Activated T-helper 1 cell treated with Interleukin-2 at 50 U/mL for 16 hours (primary cell): ENCODE results near the gene NKX2-1.
"Not testable (repeated sequence)": the region's sequence is repeated elsewhere in the genome, so short reads cannot be mapped to it uniquely, and the experiment has no call there.

ENCODE experiments used
- DNase-seq: peaks from one replicate; pipeline ENCODE4 v3.0.0-alpha.2; 2020; ENCODE audit warnings: low read depth

NKX2-1 gene

DNA sequence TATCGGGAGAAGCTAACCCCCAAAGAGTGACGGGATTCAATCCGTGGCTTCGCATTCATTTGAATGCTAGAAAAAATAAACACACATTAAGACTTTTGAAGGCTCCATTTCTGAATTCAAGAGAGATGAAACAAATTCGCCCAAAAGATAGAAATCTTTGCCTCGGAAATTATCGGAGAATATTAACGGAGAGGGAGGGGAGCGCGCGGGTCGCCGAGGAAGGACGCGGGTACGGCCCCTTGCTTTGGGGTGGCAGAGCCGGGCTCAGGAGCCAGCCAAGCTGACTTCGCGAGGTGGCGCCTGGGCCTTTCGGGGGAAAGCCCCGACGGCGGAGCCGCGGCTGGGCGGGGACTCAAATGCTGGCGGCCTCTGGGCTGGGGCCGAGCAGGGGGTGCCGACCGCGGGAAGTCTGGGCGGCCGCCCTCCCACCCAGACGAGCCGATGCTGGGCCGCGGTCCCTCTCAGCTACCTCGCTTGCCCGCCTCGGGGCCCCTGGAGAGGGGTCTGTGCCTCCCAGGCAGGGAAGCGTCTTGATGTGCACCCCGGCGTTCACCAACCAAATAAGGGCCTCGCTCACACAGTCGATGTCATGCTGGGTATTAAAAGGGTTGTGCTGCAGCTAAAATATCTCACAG is 14.7 kb downstream of the NKX2-1 start:
- DNase-seq = no peak

DNA sequence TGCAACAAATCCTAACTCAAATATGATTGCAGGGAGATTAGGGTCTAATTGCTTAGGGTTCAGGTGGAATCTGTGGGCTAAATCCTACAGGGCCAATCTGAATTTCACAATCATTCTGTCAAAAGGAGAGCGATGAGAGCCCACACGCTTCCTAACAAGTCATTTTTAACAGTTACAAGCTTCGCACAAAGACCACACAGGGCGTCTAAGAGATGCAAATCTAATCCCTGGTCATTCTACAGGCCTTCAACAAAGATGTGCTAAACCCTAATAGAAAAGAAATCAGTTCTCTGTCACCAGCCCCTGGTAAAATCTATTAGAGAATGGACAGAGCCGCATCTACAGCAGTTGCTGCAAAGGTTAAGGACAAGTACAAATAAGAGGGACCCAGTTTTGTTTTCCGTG is 15.3 kb downstream of the NKX2-1 start:
- DNase-seq = no peak

DNA sequence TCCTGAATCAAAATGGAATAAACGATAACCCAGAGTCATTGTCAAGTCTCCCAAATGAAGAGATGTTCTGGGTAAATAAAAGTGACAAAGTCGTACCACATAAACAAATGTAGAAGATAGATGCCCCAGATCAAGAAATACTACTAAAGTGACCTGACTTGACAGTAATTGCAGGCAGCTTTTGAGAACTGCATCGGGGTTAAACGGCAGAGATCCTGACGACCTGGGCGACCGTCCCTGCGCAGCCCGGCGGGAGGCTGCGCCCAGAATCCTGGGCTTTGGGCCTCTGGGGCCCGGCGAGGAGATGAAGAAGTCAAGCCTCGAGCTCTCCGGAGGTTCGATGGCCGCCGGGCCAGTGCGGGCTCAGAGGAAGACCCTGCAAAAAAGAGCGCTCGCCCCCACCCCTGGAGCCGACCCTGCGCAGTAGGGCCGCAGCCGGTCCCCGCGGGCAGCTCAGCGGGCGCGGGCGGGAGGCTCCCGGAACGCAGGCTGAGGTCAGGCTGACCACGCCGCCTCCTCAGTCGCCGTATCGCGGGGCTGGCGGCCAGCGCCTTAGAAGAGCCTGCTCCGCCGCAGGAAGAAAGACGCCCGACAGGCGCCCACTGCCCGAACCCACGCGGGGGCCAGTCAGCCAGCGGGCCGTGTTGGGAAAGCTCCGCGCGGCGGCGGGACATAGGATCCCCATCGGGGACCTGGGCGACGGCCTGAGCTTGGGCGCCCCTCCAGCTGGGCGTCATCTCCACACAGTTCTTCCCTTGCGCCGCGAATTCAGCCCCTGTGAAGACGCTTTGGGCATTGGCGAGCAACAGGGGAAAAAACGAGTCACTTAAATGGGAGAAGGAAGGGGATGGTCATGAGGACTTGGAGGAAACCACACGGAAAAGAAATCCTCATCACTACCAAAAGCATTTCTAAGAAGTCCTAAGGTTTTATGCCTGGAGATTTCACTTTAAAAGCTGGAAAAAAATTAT is 16.0 kb downstream of the NKX2-1 start:
- no peak for DNase-seq

DNA sequence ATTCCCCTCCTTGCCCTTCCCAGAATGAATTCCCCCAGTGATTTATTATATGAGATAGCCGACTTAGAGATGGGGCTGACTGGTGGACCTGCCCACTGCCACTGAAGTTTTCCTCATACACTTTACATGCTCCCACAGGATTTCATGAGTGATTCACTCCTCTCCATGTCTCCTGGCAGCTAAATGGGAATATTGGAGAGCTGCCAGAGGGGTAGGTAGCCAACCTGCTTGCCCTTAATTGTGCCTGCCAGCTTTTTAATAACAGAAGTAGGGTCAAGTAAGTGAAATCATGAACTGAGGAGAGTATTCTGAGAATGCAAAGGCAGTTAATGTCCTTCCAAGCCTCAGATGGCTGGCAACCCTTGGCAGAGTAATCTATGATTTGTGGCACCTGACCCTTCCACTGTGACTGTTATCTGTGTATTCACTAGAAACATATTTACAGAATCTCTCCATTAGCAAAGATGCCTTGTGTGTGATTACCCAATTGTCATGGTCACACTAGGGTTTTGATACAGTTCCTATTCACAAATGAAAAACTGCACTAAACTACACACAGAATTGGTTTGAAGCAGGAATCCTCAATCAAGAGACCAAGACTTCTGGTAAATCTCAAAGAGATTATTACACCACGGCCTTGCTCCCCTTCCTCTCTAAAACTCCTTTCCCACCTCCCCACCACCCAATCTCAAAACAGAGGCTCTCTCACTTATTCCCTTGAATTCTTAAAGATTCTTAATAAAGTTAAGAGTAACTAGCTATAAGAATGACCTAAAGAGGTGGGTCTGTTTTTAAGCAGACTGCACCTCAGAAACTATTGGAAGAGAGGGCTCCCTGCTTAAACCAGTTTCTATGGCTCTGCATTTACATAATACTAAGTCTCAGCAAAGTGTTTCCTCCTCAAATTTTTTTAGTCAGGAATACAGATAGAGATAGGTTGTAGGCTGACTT is 17.2 kb downstream of the NKX2-1 start:
- DNase-seq = no peak

DNA sequence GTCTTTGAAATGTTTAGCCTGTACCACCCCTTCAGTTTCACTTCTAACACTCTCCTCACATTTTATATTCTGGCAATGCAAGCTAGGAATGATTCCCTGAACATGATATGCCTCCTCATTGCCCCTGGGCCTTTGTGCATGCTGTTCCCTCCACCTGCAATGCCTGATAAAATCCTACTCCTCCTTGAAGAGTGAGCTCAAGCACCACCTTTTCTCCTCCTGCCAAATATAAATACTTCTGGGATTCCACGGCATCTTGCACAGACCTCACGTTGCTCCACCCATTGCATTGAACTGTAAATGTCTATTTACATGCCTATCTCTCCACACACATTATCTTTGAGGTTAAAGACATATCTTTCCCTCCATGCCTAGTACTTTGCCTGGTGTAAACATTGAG is 21.1 kb downstream of the NKX2-1 start:
- no peak for DNase-seq

DNA sequence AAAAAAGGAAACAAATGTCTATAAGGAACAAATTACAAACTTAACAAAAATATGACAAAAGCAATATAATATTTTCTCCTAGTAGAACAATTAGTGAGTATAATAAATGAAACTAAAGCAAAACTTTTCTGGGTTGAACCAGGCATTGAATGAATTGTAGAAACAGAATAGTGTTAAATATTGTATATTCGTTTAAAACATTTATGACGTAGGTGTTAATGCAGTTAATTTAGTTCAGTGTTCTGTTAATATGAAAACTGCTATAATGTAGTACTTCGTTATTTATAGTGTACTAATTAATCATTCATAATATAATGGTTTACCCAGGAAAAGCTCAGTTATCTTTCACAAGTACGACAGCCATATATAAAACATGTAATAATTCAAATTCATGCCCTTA is 23.7 kb downstream of the NKX2-1 start:
- no peak for DNase-seq

DNA sequence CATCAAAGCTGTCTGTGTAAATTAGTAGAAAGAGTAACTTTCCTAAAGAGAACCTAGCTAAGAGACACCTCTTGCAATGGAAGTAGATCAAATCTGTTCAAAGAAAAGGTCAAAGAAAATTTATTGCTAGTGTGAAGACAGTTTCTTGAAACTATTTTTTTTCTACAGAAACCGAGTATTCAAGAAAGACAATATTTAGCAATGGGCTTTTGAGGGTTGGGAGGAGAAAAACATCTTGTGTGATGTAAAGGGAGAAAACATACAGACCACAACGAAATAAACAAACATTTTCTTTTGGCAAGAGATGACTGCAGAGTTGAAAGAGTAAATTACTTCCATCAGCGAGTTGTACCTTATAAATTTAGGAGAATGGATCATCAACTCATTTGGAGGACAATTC is 24.4 kb downstream of the NKX2-1 start:
- no peak for DNase-seq

DNA sequence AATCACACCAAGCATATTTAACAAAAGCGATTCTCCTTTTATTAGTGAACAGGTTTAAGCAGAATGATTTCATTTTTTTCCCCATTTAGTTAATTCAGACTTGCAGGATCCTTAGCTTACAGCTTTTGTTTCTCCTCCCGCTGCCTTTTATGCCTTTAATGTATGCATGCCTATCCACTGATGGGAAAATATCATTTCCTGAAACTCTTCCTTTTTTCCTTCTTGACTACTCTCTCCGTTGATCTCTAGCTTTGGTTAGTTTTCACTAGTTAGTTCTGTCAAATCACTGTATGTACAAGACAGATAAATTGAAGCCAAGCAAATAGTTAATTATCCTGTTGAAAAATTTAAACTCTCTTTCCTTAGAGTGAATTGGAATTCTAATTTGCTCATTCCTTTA is 26.3 kb downstream of the NKX2-1 start:
- DNase-seq = no peak

DNA sequence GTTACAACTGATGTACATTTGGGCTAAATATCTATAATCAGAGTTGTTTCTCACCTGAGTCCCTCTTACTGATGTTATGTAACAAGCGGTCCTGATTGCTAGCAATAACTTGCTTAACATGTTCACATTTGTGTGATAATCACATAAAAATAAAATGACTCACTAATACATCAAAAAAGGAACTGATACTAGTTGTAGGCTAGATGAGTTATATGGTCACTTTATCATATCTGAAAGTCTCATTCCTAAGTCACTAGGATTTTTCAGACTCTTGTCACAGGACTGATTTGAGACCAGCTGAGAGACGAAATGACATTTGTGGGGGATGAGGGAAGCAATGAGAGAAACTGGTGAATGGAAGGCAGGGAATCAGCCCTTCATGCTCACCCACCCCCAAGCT is 34.3 kb downstream of the NKX2-1 start:
- no peak for DNase-seq

DNA sequence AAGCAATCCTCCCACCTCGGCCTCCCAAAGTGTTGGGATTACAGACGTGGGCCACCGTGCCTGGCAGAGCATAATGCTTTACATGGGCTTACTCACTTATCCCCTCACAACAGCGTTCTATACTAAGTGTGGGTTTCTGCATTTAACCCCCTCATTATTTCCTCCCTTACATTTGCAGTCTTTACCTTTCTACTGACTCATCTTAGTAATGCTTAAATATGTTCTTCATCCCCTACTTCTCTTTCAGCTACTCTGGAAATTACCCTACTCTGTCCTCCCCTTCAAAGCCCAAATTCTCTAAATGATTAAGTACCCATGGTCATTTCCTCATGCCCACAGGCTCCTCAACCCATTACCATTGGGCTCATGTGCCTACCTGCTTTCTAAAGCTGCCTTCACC is 40.7 kb downstream of the NKX2-1 start:
- DNase-seq = no peak

DNA sequence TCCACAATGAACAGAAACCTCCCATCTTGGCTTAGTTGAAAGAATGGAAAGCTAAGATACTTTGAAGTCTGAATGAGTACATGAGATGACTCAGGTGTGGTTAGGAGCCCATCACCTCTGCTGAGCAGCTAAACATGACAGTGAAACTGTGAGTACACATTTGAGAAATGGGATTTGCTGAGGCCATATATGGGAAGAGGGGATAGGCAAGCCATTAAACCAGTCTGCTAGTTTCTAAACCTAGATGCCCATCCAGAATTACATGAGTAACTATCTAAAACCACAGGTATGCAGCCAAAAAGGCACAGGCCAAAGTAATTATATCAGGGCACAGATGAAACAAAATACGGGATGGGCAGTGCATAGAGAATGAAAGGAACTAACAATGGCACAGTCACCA is 41.2 kb downstream of the NKX2-1 start:
- DNase-seq = no peak

DNA sequence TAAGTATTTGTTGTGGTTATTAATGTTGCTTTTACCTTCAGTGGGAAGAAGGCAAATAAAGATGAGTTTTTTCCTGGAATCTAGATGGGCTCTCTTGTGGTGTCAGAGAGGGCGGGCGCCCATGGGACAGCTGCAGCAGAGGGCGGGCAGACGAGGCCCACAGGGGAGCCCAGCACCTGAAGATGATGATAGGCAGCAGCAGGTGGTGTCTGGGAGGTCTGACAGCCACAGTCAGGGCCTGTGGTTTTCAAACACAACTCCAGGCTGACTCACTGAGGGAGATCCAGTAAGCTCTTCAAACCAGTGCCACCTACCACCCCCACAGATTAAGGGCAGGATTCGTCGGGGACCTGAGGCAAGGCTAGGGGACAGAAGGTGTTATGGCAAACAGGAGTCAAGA is 42.8 kb downstream of the NKX2-1 start:
- DNase-seq = no peak

DNA sequence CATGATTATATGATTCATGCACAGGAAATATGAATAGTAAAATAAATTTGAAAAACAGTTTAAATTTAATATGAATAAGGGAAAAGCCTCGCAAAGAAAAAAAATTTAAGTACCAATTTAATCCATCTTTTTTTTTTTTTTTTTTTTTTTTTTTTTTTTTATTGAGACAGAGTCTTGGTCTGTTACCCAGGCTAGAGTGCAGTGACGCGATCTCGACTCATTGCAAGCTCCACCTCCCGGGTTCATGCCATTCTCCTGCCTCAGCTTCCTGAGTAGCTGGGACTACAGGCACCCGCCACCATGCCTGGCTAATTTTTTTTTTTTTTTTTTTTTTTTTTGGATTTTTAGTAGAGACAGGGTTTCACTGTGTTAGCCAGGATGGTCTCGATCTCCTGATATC is 44.0 kb downstream of the NKX2-1 start:
- DNase-seq = not testable (repeated sequence)

DNA sequence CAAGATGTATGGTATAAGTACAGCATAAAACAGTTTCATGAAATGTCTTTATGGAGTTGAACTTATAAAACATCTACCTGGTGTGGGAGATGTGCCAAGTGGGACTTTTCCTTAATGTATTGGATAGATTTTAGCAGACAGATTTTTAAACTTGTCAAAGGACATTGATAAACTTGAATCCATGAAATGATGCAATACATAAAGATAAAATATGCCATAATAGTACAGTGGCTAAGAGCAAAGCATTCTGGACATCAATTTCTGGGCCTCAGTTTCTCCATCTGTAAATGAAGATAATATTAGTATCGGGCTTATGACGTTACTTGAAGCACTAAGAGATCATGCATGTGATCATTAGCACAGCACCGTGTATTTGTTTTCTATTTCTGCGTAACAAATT is 45.4 kb downstream of the NKX2-1 start:
- DNase-seq = no peak

DNA sequence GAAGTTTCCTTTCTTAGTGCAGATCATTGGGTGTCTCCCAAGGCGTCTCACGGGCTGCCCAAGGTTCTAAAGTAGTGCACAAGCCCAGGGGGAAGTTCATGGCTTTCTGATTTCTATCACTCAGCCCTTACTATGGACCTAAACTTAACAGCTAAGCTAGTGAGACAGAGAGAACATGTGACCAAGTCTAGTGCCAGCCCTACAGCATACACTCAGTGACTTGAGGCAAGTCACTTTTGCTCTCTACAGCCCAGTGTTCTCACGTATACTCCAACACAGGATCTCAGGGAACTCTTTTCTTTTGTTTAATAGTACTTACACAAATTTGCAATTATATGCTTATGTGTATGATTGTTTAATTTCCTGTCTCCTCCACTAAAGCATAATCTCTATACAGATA is 48.6 kb downstream of the NKX2-1 start:
- DNase-seq = no peak

DNA sequence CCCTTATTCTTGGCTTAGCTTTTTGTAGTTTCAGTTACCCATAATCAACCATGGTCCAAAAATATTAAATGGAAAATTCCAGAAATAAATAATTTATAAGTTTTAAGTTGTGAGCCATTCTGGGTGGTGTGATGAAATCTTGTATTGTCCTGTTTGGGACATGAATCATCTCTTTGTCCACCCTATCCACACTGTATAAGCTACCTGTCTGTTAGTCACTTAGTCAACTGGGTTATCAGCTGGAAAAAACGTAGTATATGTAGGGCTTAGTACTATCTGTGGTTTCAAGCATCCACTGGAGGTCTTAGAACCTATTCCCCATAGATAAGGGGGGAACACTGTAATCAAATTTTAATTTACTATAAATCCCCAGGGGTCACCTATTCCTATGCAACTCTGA is 52.7 kb downstream of the NKX2-1 start:
- DNase-seq = no peak
